Myocyte (in vitro differentiated cells): ENCODE results near the gene GSTO1. TPM values are rescaled to one million over a fixed set of nuclear protein-coding genes. Genes with fewer than 3 reads are reported as not detected.
"Not testable (repeated sequence)": the region's sequence is repeated elsewhere in the genome, so short reads cannot be mapped to it uniquely, and the experiment has no call there.

ENCODE experiments used
- DNase-seq: peaks from one replicate; pipeline ENCODE4 v3.0.0-alpha.2; 2012; ENCODE audit warnings: low read depth
- polyA plus RNA-seq: library from polyadenylated mRNA; unstranded; fragments of >200 nt; gene quantifications from one replicate; pipeline ENCODE4 v1.2.1, GENCODE V29; 2012; ENCODE audit warnings: missing spikeins
- total RNA-seq: library from RNA; depleted of rRNA; stranded (reverse); fragments of >200 nt; gene quantifications from 2 replicates; pipeline ENCODE4 v1.2.3, GENCODE V29; 2014

GSTO1 gene
- total RNA-seq = 53.2 and 58.7 TPM in 2 replicates
- polyA plus RNA-seq = 97.0 TPM

- peak; percentile 70 for DNase-seq
Observed at GRCh38 chr10:104254493-104255310, at the start of gene GSTO1. Gene GSTO1 (plus strand): TSS chr10:104254892. CDS start chr10:104254929, 37 bp downstream.

- peak; percentile 9 for DNase-seq
Observed at GRCh38 chr10:104208730-104209129, 46.0 kb upstream of the GSTO1 start.

GRCh38 chr10:104209575-104210198 lies 45.0 kb upstream of the GSTO1 start:
- peak; percentile 63 for DNase-seq

- no peak for DNase-seq
Observed at GRCh38 chr10:104216631-104217030, 38.1 kb upstream of the GSTO1 start.

GRCh38 chr10:104218751-104219150 lies 35.9 kb upstream of the GSTO1 start:
- peak; percentile 96 for DNase-seq

GRCh38 chr10:104220522-104220921 lies 34.2 kb upstream of the GSTO1 start:
- no peak for DNase-seq

GRCh38 chr10:104223304-104223703 lies 31.4 kb upstream of the GSTO1 start:
- DNase-seq = peak; percentile 6

- DNase-seq = no peak
Observed at GRCh38 chr10:104230490-104230889, 24.2 kb upstream of the GSTO1 start.

GRCh38 chr10:104231784-104232612 lies 22.7 kb upstream of the GSTO1 start, which contains the start of gene CFAP43:
Gene CFAP43 (minus strand): TSS chr10:104232364. CDS start chr10:104232246, 118 bp downstream.
- DNase-seq = peak; percentile 96

GRCh38 chr10:104232613-104233102 lies 22.0 kb upstream of the GSTO1 start:
- DNase-seq = no peak

GRCh38 chr10:104233817-104234216 lies 20.9 kb upstream of the GSTO1 start:
- no peak for DNase-seq

- no peak for DNase-seq
Observed at GRCh38 chr10:104234934-104235333, 19.8 kb upstream of the GSTO1 start.

GRCh38 chr10:104235801-104236200 lies 18.9 kb upstream of the GSTO1 start:
- no peak for DNase-seq

- no peak for DNase-seq
Observed at GRCh38 chr10:104240078-104240477, 14.6 kb upstream of the GSTO1 start.

- no peak for DNase-seq
Observed at GRCh38 chr10:104242545-104242944, 12.1 kb upstream of the GSTO1 start.

- DNase-seq = not testable (repeated sequence)
Observed at GRCh38 chr10:104243009-104243408, 11.7 kb upstream of the GSTO1 start.

- DNase-seq = no peak
Observed at GRCh38 chr10:104243512-104243911, 11.2 kb upstream of the GSTO1 start.

GRCh38 chr10:104245066-104245632 lies 9.5 kb upstream of the GSTO1 start:
- DNase-seq = no peak

- no peak for DNase-seq
Observed at GRCh38 chr10:104246976-104247375, 7.7 kb upstream of the GSTO1 start.

GRCh38 chr10:104247513-104248146 lies 7.1 kb upstream of the GSTO1 start:
- DNase-seq = no peak

- DNase-seq = not testable (repeated sequence)
Observed at GRCh38 chr10:104248931-104249330, 5.8 kb upstream of the GSTO1 start.
